Measurements from ENCODE around the gene PPA2. TPM values are rescaled to one million over a fixed set of nuclear protein-coding genes. Genes with fewer than 3 reads are reported as not detected.

Gene PPA2
- total RNA-seq: 100 to 1,000 TPM in 1 of 6 donors, 10 to 100 TPM in 5; 40.9 to 106 (median 60.9) TPM

DNA sequence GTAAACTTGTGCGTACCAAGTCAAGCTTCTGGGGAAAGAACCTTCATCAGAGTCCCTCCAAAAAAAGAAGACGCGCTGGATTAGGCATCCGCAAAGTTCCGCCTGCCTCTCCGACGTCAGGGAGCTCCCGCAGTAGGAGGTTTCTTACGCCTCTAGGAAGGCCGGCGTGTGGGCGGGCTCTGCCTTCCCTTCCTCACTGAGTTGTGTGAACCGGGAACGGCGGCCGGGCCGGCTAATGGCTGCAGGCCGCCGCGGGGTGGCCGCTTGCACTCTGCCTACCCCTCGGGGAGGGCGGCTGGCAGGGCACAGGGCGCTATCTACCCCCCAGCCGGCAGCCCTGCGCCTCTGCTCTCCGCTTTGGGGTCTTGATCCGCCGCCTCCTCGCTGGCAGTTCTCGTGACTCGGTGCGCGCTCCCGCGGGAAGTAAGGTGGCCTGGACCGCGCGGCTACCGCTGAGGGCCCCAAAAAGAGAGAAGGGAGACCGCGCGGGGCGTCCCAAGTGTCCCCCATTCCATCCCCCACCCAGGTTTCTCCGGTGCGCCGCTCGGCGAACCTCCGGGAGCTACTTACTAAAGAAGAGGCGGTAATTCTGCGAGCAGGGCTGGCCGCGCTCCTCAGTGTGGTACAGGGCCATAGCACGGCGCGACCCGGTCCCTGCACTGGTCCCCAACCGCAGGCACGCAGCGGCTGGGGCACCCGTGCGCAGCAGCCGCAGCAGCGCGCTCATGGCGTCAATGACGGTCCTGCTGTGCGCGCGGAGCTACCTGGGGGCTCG is at the start of gene PPA2:
Gene PPA2 (minus strand): TSS at position 739 of the 775 bp plus-strand sequence. CDS start 12 bp downstream, at position 727.
- WGBS, 2 donors: 0% methylated on average over 14 to 22 of the region's 72 CpGs
- TF ChIP-seq, protein P1, sequence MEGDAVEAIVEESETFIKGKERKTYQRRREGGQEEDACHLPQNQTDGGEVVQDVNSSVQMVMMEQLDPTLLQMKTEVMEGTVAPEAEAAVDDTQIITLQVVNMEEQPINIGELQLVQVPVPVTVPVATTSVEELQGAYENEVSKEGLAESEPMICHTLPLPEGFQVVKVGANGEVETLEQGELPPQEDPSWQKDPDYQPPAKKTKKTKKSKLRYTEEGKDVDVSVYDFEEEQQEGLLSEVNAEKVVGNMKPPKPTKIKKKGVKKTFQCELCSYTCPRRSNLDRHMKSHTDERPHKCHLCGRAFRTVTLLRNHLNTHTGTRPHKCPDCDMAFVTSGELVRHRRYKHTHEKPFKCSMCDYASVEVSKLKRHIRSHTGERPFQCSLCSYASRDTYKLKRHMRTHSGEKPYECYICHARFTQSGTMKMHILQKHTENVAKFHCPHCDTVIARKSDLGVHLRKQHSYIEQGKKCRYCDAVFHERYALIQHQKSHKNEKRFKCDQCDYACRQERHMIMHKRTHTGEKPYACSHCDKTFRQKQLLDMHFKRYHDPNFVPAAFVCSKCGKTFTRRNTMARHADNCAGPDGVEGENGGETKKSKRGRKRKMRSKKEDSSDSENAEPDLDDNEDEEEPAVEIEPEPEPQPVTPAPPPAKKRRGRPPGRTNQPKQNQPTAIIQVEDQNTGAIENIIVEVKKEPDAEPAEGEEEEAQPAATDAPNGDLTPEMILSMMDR (IDR thresholded peaks at IDR 0.05): no peak
- TF ChIP-seq POLR2AphosphoS5 (IDR thresholded peaks at IDR 0.05) (peak; percentile 83 to 86), POLR2A (IDR thresholded peaks at IDR 0.05) (peak in 3 of 4 donors; percentile 64 to 92 (median 87))
- no peaks in the 10 kb centered on the region for H3K9me3 ChIP-seq
- peak within 1 kb of the TSS; percentile 66 to 88 (median 85) for H3K4me3 ChIP-seq
- ATAC-seq (ENCODE audit: low FRiP score in 2 of 2) (peak; percentile 98), DNase-seq (peak; percentile 92 to 95)
- peaks cover 24 to 28% (median 25%) of the 10 kb centered on the region in 4 donors for H3K4me1 ChIP-seq
- H3K27me3 ChIP-seq: no peaks in the 10 kb centered on the region
- no peaks in the 10 kb centered on the region for H3K36me3 ChIP-seq
- H3K27ac ChIP-seq: peak within 1 kb of the TSS; percentile 97 to 100 (median 98)

- Histone ChIP-seq H3K4me1 (peaks cover 0 to 3% (median 0%) of the 10 kb centered on the region in 4 donors), H3K36me3 (no peaks in the 10 kb centered on the region), H3K4me3 (no peak overlapping the region), H3K27me3 (no peaks in the 10 kb centered on the region), H3K27ac (no peak overlapping the region), H3K9me3 (no peaks in the 10 kb centered on the region)
- no peak for TF ChIP-seq POLR2AphosphoS5 (IDR thresholded peaks at IDR 0.05)
- TF ChIP-seq, protein P1 (IDR thresholded peaks at IDR 0.05): peak; percentile 21 to 67 (median 46)
- DNase-seq: no peak
- WGBS, 2 donors: 12 to 31% methylated on average over 3 of the region's 3 CpGs
- peak in 1 of 2 donors; percentile 72 for ATAC-seq (ENCODE audit: low FRiP score in 2 of 2)
Observed at GRCh38 chr4:105520819-105521790, 47.2 kb upstream of the PPA2 start.

- DNase-seq: no peak
Observed at GRCh38 chr4:105510245-105510644, 36.4 kb upstream of the PPA2 start.

GRCh38 chr4:105509714-105510113 is 35.9 kb upstream of the PPA2 start:
- TF ChIP-seq POLR2AphosphoS5 (IDR thresholded peaks at IDR 0.05): no peak
- TF ChIP-seq, protein P1 (IDR thresholded peaks at IDR 0.05): no peak
- TF ChIP-seq POLR2A (IDR thresholded peaks at IDR 0.05): no peak
- TF ChIP-seq EP300 (IDR thresholded peaks at IDR 0.05): no peak
- 27 to 44% methylated on average over 1 of the region's 1 CpG for WGBS, 2 donors

More at GRCh38 chr4:105510245-105510644, 36.4 kb upstream of the PPA2 start:
- 46 to 73% methylated on average over 2 of the region's 2 CpGs for WGBS, 2 donors
- H3K27ac ChIP-seq: no peak overlapping the region
- no peaks in the 10 kb centered on the region for H3K36me3 ChIP-seq
- no peak for ATAC-seq (ENCODE audit: low FRiP score in 2 of 2)
- H3K4me1 ChIP-seq: no peaks in the 10 kb centered on the region
- TF ChIP-seq, protein P1 (IDR thresholded peaks at IDR 0.05): no peak
- TF ChIP-seq POLR2AphosphoS5 (IDR thresholded peaks at IDR 0.05) (no peak), POLR2A (IDR thresholded peaks at IDR 0.05) (no peak), EP300 (IDR thresholded peaks at IDR 0.05) (no peak)
- no peaks in the 10 kb centered on the region for H3K9me3 ChIP-seq
- no peaks in the 10 kb centered on the region for H3K27me3 ChIP-seq
- no peak overlapping the region for H3K4me3 ChIP-seq

More at GRCh38 chr4:105509714-105510113, 35.9 kb upstream of the PPA2 start:
- Histone ChIP-seq H3K27me3 (no peaks in the 10 kb centered on the region), H3K9me3 (no peaks in the 10 kb centered on the region), H3K36me3 (no peaks in the 10 kb centered on the region), H3K27ac (no peak overlapping the region), H3K4me1 (no peaks in the 10 kb centered on the region), H3K4me3 (no peak overlapping the region)
- ATAC-seq (ENCODE audit: low FRiP score in 2 of 2) (no peak), DNase-seq (no peak)

All from upper lobe of left lung (tissue), 6 donors.